Esophagus muscularis mucosa (tissue), 4 donors: ENCODE results near the gene NCAM1. TPM values are rescaled to one million over a fixed set of nuclear protein-coding genes. Genes with fewer than 3 reads are reported as not detected.

Experiments
- DNase-seq: peaks from one replicate; pipeline ENCODE4 v3.0.0-alpha.2; 2017; ENCODE audit errors: extremely low spot score
- H3K27ac ChIP-seq, 4 donors: fragments of 200-600 bp; sonication (generic); replicated peaks in 1 of 4; 1 replicate in 3 of 4; 2 replicates in 1 of 4; pipeline ENCODE4 v1.5.1; 2016 to 2019; ENCODE audit warnings: mild to moderate bottlenecking in 1 of 4
- H3K27me3 ChIP-seq, 4 donors: fragments of 200-600 bp; sonication (generic); one replicate each; pipeline versions ENCODE4 v1.5.1 to v1.6.0; 2016 to 2019
- H3K36me3 ChIP-seq, 4 donors: fragments of 200-600 bp; sonication (generic); one replicate each; pipeline ENCODE4 v1.5.1; 2016 to 2019
- H3K4me1 ChIP-seq, 4 donors: fragments of 200-600 bp; sonication (generic); one replicate each; pipeline ENCODE4 v1.5.1; 2016 to 2019
- H3K4me3 ChIP-seq, 4 donors: fragments of 200-600 bp; sonication (generic); 1 replicate in 2 of 4; 2 replicates in 2 of 4; pipeline ENCODE4 v1.5.1; 2016 to 2019; ENCODE audit warnings: mild to moderate bottlenecking in 4 of 4, moderate library complexity in 1 of 4
- H3K9me3 ChIP-seq, 4 donors: fragments of 200-600 bp; sonication (generic); 1 replicate in 3 of 4; 2 replicates in 1 of 4; pipeline ENCODE4 v1.5.1; 2016 to 2019
- EP300 ChIP-seq: sonication (generic); formaldehyde crosslinking; IDR thresholded peaks from one replicate; pipeline ENCODE4 v1.6.1; 2017; ENCODE audit warnings: antibody characterized with exemption
- POLR2A ChIP-seq: fragments of 450-650 bp; IDR thresholded peaks from one replicate; pipeline ENCODE4 v1.6.1; 2017; ENCODE audit warnings: antibody characterized with exemption, moderate library complexity, mild to moderate bottlenecking, low read depth
- POLR2AphosphoS5 ChIP-seq, 2 donors: sonication (generic); formaldehyde crosslinking; IDR thresholded peaks; one replicate each; pipeline ENCODE4 v1.6.1; 2017; ENCODE audit warnings: antibody characterized with exemption in 2 of 2
- WGBS: methylation state at CpG from one replicate; pipeline ENCODE4 v1.1.5; 2018; 5-methylcytosine and 5-hydroxymethylcytosine counted together
- intact Hi-C: fragments of 100-400 bp; cut with DNase I; formaldehyde crosslinking; loops from one replicate; pipeline ENCODE4 v1.15.1; 2023
- total RNA-seq, 4 donors: library from RNA; depleted of rRNA; stranded (reverse); fragments of >200 nt; gene quantifications; one replicate each; pipeline versions ENCODE4 v1.1.0 to v1.2.1, GENCODE V29; 2016
- TF ChIP-seq, protein P1 (sequence below), 3 experiments: fragments of 200-600 bp in 2 of 3; fragments of 450-650 bp in 1 of 3; sonication (generic) in 2 of 3; IDR thresholded peaks; one replicate each; pipeline ENCODE4 v1.5.1; 2017 to 2019; ENCODE audit warnings: antibody characterized with exemption in 3 of 3, mild to moderate bottlenecking in 2 of 3, moderate library complexity in 1 of 3

Gene NCAM1
- total RNA-seq, 4 donors from 2014 or later = 83.5 to 161 (median 95.2) TPM

DNA sequence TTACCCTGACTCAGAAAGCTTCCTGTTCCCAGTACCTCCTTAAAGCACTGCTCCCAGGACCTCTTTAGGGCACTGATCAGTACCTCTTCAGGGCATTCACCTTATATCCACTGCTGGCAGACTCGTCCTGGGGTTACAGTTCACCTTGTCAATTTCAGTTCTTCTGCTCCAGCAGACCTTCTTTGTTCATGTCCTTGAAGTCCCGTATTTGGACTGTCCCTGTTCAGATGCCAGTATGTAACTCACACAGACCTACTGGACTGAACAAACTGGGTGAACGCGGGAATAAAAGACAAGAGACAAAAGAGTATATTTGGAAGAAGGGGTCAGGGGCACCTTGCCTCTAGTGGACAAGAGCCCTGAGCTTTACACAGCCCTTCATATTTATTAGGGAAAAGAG lies 31.8 kb upstream of the NCAM1 start:
- H3K9me3 ChIP-seq = no peaks in the 10 kb centered on the region
- no peaks in the 10 kb centered on the region for H3K27me3 ChIP-seq
- TF ChIP-seq EP300 (no peak), POLR2A (no peak), POLR2AphosphoS5 (IDR thresholded peaks at IDR 0.05) (no peak)
- TF ChIP-seq, protein P1, sequence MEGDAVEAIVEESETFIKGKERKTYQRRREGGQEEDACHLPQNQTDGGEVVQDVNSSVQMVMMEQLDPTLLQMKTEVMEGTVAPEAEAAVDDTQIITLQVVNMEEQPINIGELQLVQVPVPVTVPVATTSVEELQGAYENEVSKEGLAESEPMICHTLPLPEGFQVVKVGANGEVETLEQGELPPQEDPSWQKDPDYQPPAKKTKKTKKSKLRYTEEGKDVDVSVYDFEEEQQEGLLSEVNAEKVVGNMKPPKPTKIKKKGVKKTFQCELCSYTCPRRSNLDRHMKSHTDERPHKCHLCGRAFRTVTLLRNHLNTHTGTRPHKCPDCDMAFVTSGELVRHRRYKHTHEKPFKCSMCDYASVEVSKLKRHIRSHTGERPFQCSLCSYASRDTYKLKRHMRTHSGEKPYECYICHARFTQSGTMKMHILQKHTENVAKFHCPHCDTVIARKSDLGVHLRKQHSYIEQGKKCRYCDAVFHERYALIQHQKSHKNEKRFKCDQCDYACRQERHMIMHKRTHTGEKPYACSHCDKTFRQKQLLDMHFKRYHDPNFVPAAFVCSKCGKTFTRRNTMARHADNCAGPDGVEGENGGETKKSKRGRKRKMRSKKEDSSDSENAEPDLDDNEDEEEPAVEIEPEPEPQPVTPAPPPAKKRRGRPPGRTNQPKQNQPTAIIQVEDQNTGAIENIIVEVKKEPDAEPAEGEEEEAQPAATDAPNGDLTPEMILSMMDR (IDR thresholded peaks at IDR 0.05) = no peak
- intact Hi-C loops = no loop called here
- H3K4me3 ChIP-seq = no peak overlapping the region
- no peak overlapping the region for H3K27ac ChIP-seq
- no peaks in the 10 kb centered on the region for H3K36me3 ChIP-seq
- 84% methylated on average over 4 of the region's 4 CpGs for WGBS
- H3K4me1 ChIP-seq = no peaks in the 10 kb centered on the region
- peak; percentile 82 for DNase-seq

DNA sequence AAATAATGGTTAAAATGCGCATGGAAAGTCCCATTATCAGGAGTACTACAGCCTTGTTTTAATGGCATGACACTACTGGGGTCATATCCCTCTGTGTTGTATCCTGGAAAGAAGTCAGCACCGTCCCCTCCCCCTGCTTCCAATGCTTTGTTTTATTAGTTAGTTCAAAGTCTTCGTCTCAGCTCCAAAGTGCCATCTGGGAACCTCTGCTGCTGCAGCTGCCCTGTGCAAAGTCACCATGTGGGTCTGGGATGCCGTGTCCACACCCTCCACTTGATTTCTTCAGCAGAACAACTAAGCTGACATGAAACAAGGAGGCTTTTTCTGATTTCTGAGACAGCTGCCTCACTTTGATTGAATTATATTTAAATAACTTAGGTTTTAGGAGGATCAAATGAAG lies 29.5 kb upstream of the NCAM1 start:
- no peaks in the 10 kb centered on the region for H3K27me3 ChIP-seq
- H3K4me1 ChIP-seq = no peaks in the 10 kb centered on the region
- 86% methylated on average over 4 of the region's 4 CpGs for WGBS
- H3K27ac ChIP-seq = no peak overlapping the region
- H3K36me3 ChIP-seq = no peaks in the 10 kb centered on the region
- TF ChIP-seq POLR2A (no peak), POLR2AphosphoS5 (IDR thresholded peaks at IDR 0.05) (no peak), EP300 (no peak)
- TF ChIP-seq, protein P1 (IDR thresholded peaks at IDR 0.05) = no peak
- intact Hi-C loops = no loop called here
- no peaks in the 10 kb centered on the region for H3K9me3 ChIP-seq
- no peak overlapping the region for H3K4me3 ChIP-seq
- DNase-seq = peak; percentile 86

DNA sequence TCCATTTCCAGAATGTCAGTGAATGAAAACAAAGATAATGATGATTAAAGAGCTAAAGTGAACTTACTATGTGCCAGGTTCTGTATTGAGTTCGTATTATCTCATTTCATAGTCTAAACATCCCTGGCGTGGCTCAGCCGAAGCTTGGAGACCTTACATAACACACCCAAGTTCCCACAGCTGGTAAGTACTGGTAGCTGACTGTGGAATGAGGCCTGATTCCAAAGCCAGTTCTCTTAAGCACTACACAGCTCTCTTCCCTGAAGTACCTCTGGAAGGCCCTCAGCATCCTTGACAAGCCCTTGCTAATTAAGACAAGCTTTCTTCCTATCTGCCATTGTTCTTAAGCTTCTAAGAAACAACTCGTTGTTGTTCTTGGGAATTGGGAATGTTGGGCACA lies 28.6 kb upstream of the NCAM1 start:
- Histone ChIP-seq H3K27me3 (no peaks in the 10 kb centered on the region), H3K4me1 (no peaks in the 10 kb centered on the region), H3K4me3 (no peak overlapping the region), H3K27ac (no peak overlapping the region), H3K36me3 (no peaks in the 10 kb centered on the region), H3K9me3 (no peaks in the 10 kb centered on the region)
- 58% methylated on average over 4 of the region's 4 CpGs for WGBS
- intact Hi-C loops = no loop called here
- no peak for DNase-seq
- TF ChIP-seq POLR2A (no peak), POLR2AphosphoS5 (IDR thresholded peaks at IDR 0.05) (no peak), EP300 (no peak)
- TF ChIP-seq, protein P1 (IDR thresholded peaks at IDR 0.05) = no peak

DNA sequence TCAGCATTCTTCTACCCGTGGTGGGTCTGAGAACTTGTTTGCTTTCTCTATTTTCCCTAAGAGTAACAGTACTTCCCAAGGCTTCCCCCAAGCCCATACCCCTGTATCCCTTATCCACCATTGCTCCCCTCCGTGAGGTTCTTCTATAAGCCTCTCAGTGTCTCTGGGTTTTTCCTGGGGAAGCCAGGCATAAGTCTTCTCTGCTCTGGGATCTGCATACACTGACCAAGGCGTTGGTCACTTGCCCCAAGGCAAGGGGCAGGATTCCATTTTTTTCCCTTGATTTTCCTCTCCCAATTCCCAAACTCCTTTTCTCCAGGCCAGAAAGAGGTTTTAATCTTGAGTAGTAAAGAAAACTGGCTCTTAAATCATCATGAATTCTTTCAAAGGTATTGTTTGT lies 27.2 kb upstream of the NCAM1 start:
- H3K27me3 ChIP-seq = no peaks in the 10 kb centered on the region
- intact Hi-C loops = no loop called here
- TF ChIP-seq POLR2A (no peak), EP300 (no peak), POLR2AphosphoS5 (IDR thresholded peaks at IDR 0.05) (no peak)
- TF ChIP-seq, protein P1 (IDR thresholded peaks at IDR 0.05) = no peak
- H3K9me3 ChIP-seq = no peaks in the 10 kb centered on the region
- no peaks in the 10 kb centered on the region for H3K4me1 ChIP-seq
- 67% methylated on average over 3 of the region's 3 CpGs for WGBS
- H3K27ac ChIP-seq = no peak overlapping the region
- H3K4me3 ChIP-seq = no peak overlapping the region
- no peak for DNase-seq
- H3K36me3 ChIP-seq = no peaks in the 10 kb centered on the region

DNA sequence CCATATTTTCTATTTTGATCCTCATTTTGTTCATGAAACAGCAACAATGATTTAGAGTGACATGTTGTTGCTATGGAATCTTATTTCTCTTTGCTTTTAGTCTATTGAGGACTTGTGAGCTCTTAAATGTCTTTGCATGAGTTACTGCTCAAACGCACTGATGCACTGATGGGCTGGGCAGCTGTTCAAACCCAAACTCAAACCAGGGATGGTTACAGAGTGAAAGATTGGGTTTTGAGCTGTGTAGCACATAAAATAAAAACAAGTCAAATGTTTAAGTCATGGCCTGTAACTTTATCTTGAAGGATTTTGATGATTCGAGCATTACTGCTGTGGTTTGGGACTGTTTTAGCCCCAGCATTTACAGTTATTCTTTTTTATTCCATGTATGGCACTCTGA lies 20.1 kb upstream of the NCAM1 start:
- H3K4me1 ChIP-seq = peaks cover 0 to 34% (median 16%) of the 10 kb centered on the region in 4 donors
- WGBS = 82% methylated on average over 2 of the region's 2 CpGs
- H3K27ac ChIP-seq = no peak overlapping the region
- H3K27me3 ChIP-seq = no peaks in the 10 kb centered on the region
- no peak for TF ChIP-seq POLR2AphosphoS5 (IDR thresholded peaks at IDR 0.05)
- TF ChIP-seq, protein P1 (IDR thresholded peaks at IDR 0.05) = no peak
- no peak for TF ChIP-seq POLR2A
- TF ChIP-seq EP300 = no peak
- H3K9me3 ChIP-seq = no peaks in the 10 kb centered on the region
- H3K4me3 ChIP-seq = no peak overlapping the region
- DNase-seq = no peak
- intact Hi-C loops = no loop called here
- H3K36me3 ChIP-seq = no peaks in the 10 kb centered on the region
